NCI-H1694 treated with DMSO at 0.1 percent for 48 hours (cell line): ENCODE measurements around the gene POM121L2.
"Not testable (repeated sequence)": the region's sequence is repeated elsewhere in the genome, so short reads cannot be mapped to it uniquely, and the experiment has no call there.

Experiments
- DNase-seq: peaks from one replicate; lab custom pipeline; 2025; lab: John Stamatoyannopoulos, UW

Gene POM121L2

GRCh38 chr6:27293436-27294098 is 18.5 kb downstream of the POM121L2 start:
- no peak for DNase-seq

DNA sequence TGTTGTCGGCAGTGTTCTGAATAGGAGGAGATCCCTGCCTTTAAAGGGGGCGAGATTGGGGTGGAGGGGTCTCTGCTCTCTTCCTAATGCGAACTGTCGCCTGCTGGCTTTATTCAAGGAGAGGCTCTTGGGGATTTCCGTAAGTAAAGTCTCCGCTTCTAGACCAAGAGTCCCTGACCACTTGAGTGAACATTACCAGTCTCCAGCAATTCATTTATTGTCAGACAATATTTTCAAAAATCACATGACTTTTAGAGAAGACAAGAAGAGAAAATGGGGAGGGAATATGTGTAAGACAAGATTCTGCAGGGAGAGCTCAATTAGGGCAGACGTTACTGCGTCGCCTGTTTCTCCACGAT is 21.2 kb downstream of the POM121L2 start:
- DNase-seq: no peak

DNA sequence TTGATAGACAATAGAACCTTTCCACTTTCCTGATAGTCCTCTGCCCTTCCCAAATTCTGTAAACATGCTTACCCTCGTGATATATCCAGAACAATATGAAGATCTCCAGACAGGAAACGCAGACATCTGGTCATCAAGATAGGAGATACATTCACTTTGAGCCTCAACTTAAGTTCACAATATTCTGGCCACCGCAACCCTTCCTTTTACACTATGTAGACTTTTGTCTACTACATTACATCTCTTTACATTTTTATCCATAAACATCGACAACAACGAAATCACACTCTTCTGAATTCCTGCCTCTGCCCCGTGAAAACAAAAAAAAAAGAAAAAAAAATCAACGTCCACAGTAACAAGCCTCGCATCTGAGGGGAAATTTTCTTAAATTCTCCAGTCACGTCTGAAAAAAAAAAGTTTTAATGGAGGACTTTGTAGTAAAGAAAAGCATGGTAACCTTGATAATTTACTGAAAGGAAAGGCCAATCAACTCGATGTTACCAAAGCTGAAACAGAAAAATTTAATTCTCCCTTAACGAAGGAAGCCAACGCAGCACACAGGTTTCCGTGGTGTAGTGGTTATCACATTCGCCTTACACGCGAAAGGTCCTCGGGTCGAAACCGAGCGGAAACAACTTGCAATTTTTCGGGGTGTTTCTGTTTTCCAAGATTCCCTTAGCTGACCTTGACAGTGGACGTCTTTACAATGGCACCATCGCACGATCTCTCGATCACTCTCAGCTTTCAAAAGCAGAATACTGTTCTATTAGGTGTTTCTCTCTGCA is 21.8 kb downstream of the POM121L2 start:
- DNase-seq: no peak

DNA sequence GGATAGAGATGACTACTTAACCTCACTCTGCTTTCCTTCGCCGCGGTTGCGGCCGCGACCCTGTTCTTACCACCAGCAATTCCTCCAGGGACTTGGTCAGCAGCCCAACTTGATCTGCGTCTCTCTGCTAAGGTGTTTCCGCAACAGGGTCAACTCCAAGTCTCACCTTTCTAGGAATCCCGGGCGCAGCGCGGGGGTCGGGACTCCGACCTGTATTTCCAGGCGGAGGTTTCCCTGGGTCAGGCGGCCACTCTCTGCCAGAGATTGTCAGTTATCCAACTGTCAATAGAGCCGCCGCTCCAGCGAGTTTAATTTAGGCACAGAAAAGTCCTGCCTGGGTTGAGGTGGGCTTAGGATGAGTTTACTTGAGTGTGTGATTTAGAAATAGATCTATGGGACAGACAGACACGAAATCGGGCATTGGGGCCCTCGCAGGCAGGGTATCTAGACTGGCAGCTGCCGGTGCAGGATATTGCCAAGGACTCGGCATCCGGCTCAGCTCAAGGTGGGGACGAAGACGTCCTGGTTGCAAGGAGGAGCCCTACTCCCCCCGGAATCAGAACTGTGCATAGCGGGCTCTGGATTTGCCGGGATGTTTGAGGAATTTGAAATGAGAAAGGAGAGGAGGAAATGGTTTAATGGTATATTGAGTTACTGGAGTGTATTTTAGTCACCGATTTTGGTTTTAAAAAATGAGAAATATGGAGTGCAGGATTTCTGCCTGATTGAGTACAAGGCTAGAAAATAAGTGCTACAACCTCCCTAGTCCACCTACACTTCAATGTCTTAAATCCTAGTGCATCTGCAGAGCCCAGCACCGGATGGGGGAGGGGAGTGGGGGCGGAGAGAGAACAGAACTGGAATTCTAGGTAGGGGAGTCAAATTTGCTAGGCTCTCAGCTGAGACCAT is 23.7 kb downstream of the POM121L2 start:
- DNase-seq: no peak

GRCh38 chr6:27287751-27288135 is 24.3 kb downstream of the POM121L2 start:
- no peak for DNase-seq

DNA sequence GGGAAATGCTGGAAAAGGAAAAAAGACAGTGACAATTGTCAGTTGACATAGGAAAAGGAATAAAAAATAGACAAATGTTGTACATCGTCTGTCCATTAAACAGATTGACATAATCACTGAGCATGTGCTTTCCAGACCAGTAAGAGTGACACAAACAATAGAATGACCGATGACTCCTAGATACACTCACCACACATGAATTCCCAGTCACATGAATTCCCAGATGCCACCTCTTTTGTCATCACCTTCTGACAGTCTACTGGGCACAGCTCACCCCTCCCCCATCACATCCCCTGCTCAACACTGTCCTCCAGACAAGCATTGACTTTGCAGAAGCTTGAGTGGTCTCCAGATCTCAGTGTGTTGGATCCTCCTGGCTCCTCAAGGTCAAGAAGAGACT is 25.9 kb downstream of the POM121L2 start:
- DNase-seq: no peak

GRCh38 chr6:27283279-27283678 is 28.8 kb downstream of the POM121L2 start:
- no peak for DNase-seq

DNA sequence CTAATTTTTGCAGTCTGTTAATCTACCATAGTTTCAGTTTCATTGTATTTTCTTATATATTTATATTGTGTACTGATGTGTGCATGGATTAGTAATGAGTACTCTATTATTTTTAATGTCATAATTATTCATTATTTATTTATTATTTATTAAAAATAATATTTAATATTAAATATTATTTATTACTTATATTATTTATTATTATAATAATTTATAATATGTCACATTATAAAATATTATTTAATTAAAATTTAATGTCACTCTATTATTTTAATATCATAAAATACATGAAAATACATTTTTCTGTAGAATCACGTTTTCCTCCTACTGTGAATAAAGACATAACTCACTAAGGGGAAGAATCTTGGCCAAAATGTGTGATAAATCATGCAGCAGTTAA is 30.5 kb downstream of the POM121L2 start:
- no peak for DNase-seq

DNA sequence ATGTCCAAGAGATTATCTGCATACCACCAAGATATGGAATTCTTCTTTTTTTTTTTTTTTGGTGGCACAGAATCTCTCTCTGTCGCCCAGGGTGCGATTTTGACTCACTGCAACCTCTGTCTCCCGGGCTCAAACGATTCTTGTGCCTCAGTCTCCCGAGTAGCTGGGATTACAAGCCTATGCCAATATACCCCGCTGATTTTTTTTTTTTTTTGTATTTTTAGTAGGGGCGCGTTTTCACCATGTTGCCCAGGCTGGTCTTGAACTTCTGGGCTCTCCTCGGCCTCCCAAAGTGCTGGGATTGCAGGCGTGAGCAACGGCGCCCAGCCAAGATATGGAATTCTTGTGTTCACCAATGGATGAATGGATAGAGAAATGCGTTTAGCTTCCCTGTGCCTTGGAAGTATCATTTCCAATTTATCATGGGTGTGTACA is 31.0 kb downstream of the POM121L2 start:
- DNase-seq: no peak

DNA sequence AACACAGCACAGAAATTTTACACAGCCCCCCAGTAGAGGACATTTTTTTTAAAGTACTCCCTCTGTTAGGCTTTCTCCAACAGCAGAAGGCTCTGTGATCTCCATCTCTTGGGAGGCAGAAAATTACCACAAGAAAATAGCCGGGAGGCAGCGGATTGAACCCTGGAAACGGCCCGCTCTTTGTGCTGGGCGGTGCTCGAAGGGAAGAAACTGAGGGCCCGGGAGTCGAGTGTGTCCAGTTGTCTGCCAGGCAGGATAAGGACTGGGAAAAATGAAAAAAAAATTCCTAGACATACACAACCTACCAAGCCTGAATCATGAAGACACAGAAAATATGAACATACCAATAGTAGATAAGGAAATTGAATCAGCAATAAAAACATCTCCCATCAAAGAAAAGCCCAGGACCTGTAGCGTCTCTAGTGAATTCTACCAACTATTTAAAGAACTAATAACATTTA is 31.5 kb downstream of the POM121L2 start:
- no peak for DNase-seq

DNA sequence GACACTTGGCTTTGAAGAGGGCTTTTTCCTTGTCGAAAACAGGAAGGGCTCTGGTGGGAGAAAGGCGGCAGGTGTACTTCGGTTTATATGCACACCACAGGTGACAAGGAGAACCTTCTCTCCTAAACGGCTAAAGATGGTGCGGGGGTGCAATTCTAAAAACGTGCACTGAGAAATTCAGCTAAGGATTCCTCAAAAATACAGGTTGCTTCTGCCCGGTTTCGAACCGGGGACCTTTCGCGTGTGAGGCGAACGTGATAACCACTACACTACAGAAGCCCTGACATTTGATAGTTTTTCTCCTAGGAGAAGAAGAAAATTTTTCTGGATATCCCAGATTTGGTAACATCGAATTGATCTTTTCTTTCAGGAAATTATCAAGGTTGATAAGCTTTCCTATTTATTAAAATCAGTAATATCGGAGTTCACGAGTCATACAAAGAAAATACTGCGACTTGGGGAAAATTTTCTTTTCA is 32.0 kb downstream of the POM121L2 start:
- DNase-seq: peak; percentile 30

- no peak for DNase-seq
Observed at GRCh38 chr6:27279513-27280063, 32.5 kb downstream of the POM121L2 start.

DNA sequence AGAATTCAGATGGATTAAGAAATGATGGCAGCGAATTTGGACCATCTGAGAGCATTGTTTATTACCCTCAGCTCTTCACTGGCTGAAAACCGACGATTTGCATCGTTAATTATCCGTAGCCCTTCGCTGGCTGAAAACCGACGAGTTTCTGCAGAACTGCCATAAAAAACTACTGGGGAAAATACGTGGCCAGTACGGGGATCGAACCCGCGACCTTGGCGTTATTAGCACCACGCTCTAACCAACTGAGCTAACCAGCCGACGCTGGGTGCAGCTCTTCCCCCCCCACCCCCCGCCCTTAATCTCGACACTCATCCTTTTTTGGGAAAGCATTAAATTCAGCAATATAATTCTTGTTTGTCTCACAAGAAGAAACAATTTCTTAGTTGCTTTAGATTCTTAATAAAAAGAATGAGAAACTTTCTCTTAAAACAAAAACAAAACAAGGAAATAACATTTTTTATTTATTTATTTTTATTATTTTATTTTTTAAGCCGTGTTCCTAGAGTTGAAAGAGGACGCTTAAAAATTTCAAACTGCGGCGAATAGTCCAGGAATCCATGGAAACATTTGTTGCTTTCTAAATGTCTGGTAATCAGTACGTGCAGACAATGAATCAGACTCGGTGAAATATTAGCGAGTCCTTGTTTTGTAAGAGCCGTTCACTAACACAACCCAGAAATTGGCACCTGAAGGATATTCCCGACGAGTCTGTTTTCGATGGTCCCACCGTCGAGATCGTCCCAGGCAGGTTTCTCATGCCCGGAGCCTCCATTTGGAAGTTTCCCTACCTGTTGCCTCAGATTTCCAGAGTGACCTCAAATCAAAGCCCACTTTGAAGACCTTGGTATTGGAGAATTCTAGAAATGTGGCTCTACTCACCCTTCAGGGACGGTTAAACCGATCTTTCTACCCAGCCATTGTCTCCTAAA is 36.8 kb downstream of the POM121L2 start:
- no peak for DNase-seq

DNA sequence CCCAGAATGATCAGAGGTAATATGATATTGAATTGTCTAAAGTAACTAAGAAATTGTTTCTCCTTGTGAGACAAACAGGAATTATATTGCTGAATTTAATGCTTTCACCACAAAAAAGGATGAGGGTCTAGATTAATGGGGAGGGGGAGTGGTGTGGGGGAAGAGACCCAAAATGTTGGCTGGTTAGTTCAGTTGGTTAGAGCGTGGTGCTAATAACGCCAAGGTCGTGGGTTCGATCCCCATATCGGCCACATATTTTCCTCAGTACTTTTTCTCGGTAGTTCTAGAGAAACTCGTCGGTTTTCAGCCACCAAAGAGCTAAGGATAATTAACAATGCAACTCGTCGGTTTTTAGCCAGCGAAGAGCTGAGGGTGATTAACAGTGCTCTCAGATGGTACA is 38.3 kb downstream of the POM121L2 start:
- DNase-seq: no peak

DNA sequence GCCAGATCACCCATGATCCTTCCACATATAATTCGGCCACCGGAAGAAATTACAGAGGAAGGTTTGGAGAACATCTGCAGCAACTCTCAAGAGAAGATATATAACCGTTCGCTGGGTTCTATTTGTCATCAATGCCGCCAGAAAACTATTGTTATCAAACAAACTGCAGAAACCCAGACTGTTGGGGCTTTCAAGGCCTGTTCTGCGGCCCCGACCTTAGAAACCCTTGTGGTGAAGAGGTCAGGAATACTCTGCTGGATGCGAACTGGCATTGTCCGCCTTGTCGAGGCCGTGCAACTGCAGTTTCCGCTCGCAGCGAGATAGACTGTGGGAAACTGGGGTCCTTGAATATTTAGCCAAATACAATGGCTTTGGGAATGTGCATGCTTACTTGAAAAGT is 43.3 kb downstream of the POM121L2 start:
- no peak for DNase-seq

DNA sequence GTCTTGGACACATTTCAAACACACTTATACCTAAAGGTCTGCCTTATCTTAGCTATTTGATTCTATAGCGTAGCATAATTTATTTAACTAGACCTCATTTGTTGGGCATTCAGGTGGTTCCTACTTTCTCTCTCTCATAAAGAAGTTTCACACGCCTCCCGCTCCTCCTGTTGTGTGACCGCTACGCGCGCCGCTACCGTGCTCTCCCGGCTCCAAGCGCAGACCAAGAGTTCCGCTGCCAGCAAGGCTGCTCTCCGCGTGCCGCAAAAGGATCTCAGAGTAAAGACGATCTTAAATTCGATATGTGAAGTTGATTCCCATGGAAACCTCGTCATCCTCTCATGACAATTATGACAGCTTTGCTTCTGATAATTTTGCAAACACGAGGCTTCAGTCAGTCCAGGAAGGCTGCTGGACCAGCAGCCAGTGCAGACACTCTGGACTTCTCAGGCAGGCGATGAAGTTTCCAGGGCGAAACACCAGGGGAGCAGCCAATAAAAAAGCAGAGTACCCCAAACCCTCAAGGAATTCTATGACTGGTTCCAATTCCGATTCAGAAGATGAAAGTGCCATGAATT is 44.1 kb downstream of the POM121L2 start:
- DNase-seq: no peak

DNA sequence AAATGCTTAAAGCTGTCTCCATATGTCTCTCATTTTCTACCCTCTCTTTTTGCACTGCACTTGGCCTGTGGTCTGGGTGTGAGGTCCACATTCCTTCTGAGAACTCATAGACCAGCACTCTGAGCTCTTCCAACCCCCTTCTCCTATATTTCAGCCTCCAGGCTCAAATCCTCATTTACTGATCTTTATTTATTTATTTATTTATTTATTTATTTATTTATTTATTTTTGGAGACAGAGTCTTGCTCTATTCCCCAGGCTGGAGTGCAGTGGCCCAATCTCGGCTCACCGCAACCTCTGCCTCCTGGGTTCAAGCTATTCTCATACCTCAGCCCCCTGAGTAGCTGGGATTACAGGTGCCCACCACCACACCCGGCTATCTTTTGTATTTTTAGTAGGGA is 45.1 kb downstream of the POM121L2 start:
- DNase-seq: not testable (repeated sequence)

DNA sequence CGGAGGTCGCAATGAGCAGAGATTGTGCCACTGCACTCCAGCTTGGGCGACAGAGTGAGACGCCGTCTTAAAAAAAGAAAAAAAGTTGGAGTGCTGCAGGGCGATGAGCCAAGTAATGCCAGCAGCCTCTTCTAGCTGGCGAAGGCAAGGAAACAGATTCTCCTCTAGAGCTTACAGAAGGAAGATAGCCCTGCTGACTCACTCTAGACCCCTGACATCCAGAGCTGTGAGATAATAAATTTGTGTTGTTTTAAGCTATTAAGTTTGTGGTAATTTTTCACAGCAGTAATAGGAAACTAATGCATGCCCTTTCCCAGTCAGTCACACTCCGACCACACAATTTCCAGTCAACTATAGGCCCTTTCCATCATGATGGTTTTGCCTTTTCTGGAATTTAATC is 48.2 kb downstream of the POM121L2 start:
- no peak for DNase-seq

DNA sequence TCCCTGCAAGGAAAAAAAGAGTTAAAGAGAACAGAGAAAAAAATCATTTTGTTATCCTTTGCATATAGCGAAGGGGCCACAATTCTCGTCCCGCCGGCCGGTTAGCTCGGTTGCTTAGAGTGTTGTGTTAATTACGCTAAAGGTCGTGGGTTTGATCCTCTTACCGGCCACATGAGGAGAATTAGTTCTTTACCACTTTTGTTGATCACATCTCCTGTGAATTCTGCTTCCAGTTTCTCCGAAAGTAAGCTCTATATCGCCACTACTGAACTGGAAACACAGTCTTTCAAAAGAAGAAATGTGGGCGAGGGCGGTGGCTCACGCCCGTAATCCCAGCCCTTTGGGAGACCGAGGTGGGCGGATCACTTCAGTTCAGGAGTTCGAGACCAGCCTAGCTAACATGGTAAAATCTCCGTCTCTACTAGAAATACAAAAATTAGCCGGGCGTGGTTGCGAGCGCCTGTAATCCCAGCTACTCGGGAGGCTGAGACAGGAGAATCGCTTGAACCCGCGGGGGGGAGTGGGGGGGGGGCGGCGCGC is 51.2 kb downstream of the POM121L2 start:
- no peak for DNase-seq

GRCh38 chr6:27260369-27260768 is 51.7 kb downstream of the POM121L2 start:
- no peak for DNase-seq
